ENCODE results near the gene INO80.
"Not testable (repeated sequence)": the region's sequence is repeated elsewhere in the genome, so short reads cannot be mapped to it uniquely, and the experiment has no call there.

Gene INO80

GRCh38 chr15:40995656-40996055 lies 120.4 kb downstream of the INO80 start:
- no peak for FAIRE-seq

- no peak for FAIRE-seq
Observed at GRCh38 chr15:40992825-40993224, 123.3 kb downstream of the INO80 start.

GRCh38 chr15:40992241-40992741 lies 123.8 kb downstream of the INO80 start:
- no peak for FAIRE-seq

GRCh38 chr15:40991355-40991754 lies 124.7 kb downstream of the INO80 start:
- FAIRE-seq, result no peak

GRCh38 chr15:40990789-40991188 lies 125.3 kb downstream of the INO80 start:
- no peak for FAIRE-seq

- no peak for FAIRE-seq
Observed at GRCh38 chr15:40990080-40990479, 126.0 kb downstream of the INO80 start.

GRCh38 chr15:40988156-40988555 lies 127.9 kb downstream of the INO80 start:
- FAIRE-seq, result no peak

- FAIRE-seq, result no peak
Observed at GRCh38 chr15:40986820-40987219, 129.3 kb downstream of the INO80 start.

- no peak for FAIRE-seq
Observed at GRCh38 chr15:40985541-40986330, 130.3 kb downstream of the INO80 start.

GRCh38 chr15:40984964-40985363 lies 131.1 kb downstream of the INO80 start:
- no peak for FAIRE-seq

GRCh38 chr15:40984406-40984805 lies 131.7 kb downstream of the INO80 start:
- FAIRE-seq, result no peak

- FAIRE-seq, result no peak
Observed at GRCh38 chr15:40982855-40983254, 133.2 kb downstream of the INO80 start.

- no peak for FAIRE-seq
Observed at GRCh38 chr15:40981186-40981585, 134.9 kb downstream of the INO80 start.

GRCh38 chr15:40978562-40978961 lies 137.5 kb downstream of the INO80 start:
- FAIRE-seq, result no peak

- FAIRE-seq, result no peak
Observed at GRCh38 chr15:40978141-40978540, 137.9 kb downstream of the INO80 start.

- FAIRE-seq, result no peak
Observed at GRCh38 chr15:40976819-40977218, 139.3 kb downstream of the INO80 start.

- no peak for FAIRE-seq
Observed at GRCh38 chr15:40974879-40975278, 141.2 kb downstream of the INO80 start.

- no peak for FAIRE-seq
Observed at GRCh38 chr15:40969363-40969762, 146.7 kb downstream of the INO80 start.

- FAIRE-seq, result no peak
Observed at GRCh38 chr15:40968290-40969085, 147.6 kb downstream of the INO80 start.

GRCh38 chr15:40964634-40965033 lies 151.4 kb downstream of the INO80 start:
- no peak for FAIRE-seq

GRCh38 chr15:40964006-40964405 lies 152.1 kb downstream of the INO80 start:
- no peak for FAIRE-seq

GRCh38 chr15:40963201-40963600 lies 152.9 kb downstream of the INO80 start:
- FAIRE-seq, result no peak

GRCh38 chr15:40962317-40962716 lies 153.8 kb downstream of the INO80 start:
- FAIRE-seq, result not testable (repeated sequence)

- FAIRE-seq, result not testable (repeated sequence)
Observed at GRCh38 chr15:40961740-40962139, 154.3 kb downstream of the INO80 start.

Measured in TTC549 (cell line).